Measurements from ENCODE around the gene POLR1B. TPM values are rescaled to one million over a fixed set of nuclear protein-coding genes. Genes with fewer than 3 reads are reported as not detected.

Gene POLR1B
- total and polyA plus RNA-seq, 12 donors: 3.5 to 15.3 (median 10.4) TPM

GRCh38 chr2:112579241-112579640, 37.0 kb downstream of the POLR1B start:
- intact Hi-C loops (cut with DNase I): no loop called here
- Histone ChIP-seq H3K4me3 (no peak overlapping the region), H3K9me3 (no peaks in the 10 kb centered on the region), H3K36me3 (peaks cover 0 to 26% (median 9%) of the 10 kb centered on the region in 9 donors), H3K4me1 (peaks cover 0 to 24% (median 10%) of the 10 kb centered on the region in 9 donors), H3K27ac (no peak overlapping the region), H3K27me3 (no peaks in the 10 kb centered on the region)
- no peak for TF ChIP-seq CTCF (IDR thresholded peaks at IDR 0.05)
- ATAC-seq: no peak
- no peak for DNase-seq

- intact Hi-C loops (cut with DNase I): loop anchor here in 8 of 10 donors (5.0 to 10.0 kb wide), 5 partner anchors 95 to 528 kb away; partner anchors contain the start of genes TTL (in 6 of the 8) and ZC3H8 (in 1 of the 8)
- Histone ChIP-seq H3K27me3 (no peaks in the 10 kb centered on the region), H3K36me3 (peaks cover 0 to 17% (median 3%) of the 10 kb centered on the region in 9 donors), H3K4me3 (no peak overlapping the region), H3K27ac (no peak overlapping the region), H3K9me3 (no peaks in the 10 kb centered on the region), H3K4me1 (peaks cover 0 to 27% (median 15%) of the 10 kb centered on the region in 9 donors)
- DNase-seq (no peak), ATAC-seq (no peak)
- TF ChIP-seq CTCF (IDR thresholded peaks at IDR 0.05): no peak
- WGBS, 2 donors: 91 to 93% methylated on average over 7 of the region's 7 CpGs
These were observed 37.8 kb downstream of the POLR1B start for GRCh38 chr2:112580084-112580483.

- Histone ChIP-seq H3K9me3 (no peaks in the 10 kb centered on the region), H3K27ac (no peak overlapping the region), H3K27me3 (no peaks in the 10 kb centered on the region), H3K4me1 (peaks cover 4 to 36% (median 22%) of the 10 kb centered on the region in 9 donors), H3K36me3 (peaks cover 0 to 14% (median 0%) of the 10 kb centered on the region in 9 donors), H3K4me3 (no peak overlapping the region)
- ATAC-seq: peak in 3 of 8 donors; percentile 1 to 4 (median 2)
- intact Hi-C loops (cut with DNase I): loop anchor here in 9 of 10 donors (2.0 to 10.0 kb wide), 6 partner anchors 98 to 530 kb away; partner anchors contain the start of genes TTL (in 6 of the 9) and ZC3H8 (in 1 of the 9)
- TF ChIP-seq CTCF (IDR thresholded peaks at IDR 0.05): peak; percentile 21 to 73 (median 69)
- WGBS, 2 donors: 39 to 41% methylated on average over 10 of the region's 10 CpGs
- peak in 1 of 2 donors; percentile 24 for DNase-seq
These were observed 40.1 kb downstream of the POLR1B start for GRCh38 chr2:112582314-112582746.

- ATAC-seq: peak in 6 of 8 donors; percentile 3 to 20 (median 10)
- peaks cover 0 to 25% (median 0%) of the 10 kb centered on the region in 9 donors for H3K36me3 ChIP-seq
- no peaks in the 10 kb centered on the region for H3K27me3 ChIP-seq
- peak overlapping the region; percentile 81 to 97 (median 93) for H3K27ac ChIP-seq
- H3K4me3 ChIP-seq: peak overlapping the region; percentile 53 to 75 (median 63)
- H3K9me3 ChIP-seq: no peaks in the 10 kb centered on the region
- no peak for TF ChIP-seq CTCF (IDR thresholded peaks at IDR 0.05)
- H3K4me1 ChIP-seq: peaks cover 4 to 36% (median 28%) of the 10 kb centered on the region in 9 donors
- DNase-seq: no peak
- intact Hi-C loops (cut with DNase I): loop anchor here in 9 of 10 donors (2.0 to 10.0 kb wide), 6 partner anchors 99 to 531 kb away; partner anchors contain the start of genes TTL (in 6 of the 9) and ZC3H8 (in 1 of the 9)
- WGBS, 2 donors: 34 to 43% methylated on average over 19 of the region's 19 CpGs
These were observed 41.4 kb downstream of the POLR1B start for GRCh38 chr2:112583497-112584133.
